Activated CD8-positive, alpha-beta T cell treated with anti-CD3 and anti-CD28 coated beads for 36 hours (primary cell): Measurements from ENCODE around the gene ACSL1. TPM values are rescaled to one million over a fixed set of nuclear protein-coding genes. Genes with fewer than 3 reads are reported as not detected.
A peak's percentile ranks its signal among the peaks of the same experiment; 100 is the strongest.

ENCODE experiments used
- ATAC-seq: fragments of 200-7000 bp; cut with Tn5 transposase; one replicate; pipeline ENCODE4 v1.10.0; 2021; ENCODE audit warnings: mild to moderate bottlenecking, moderate library complexity
- CTCF ChIA-PET: fragments of 350-600 bp; sonication (Branson Sonifier 250); formaldehyde crosslinking; loops from one replicate; lab custom pipeline; 2021; ENCODE audit warnings: antibody characterized with exemption; lab: Charles Lee
- POLR2A ChIA-PET: fragments of 350-600 bp; sonication (Branson Sonifier 250); formaldehyde crosslinking; loops from one replicate; lab custom pipeline; 2021; ENCODE audit warnings: antibody characterized with exemption; lab: Charles Lee
- DNase-seq: peaks from one replicate; pipeline ENCODE4 v3.0.0-alpha.2; 2020
- H3K27ac Mint-ChIP-seq: one replicate; pipeline ENCODE4 v1.8.0; 2021; ENCODE audit warnings: mild to moderate bottlenecking, mixed read lengths
- H3K27me3 Mint-ChIP-seq: one replicate; pipeline ENCODE4 v1.8.0; 2021; ENCODE audit warnings: mixed read lengths
- H3K36me3 Mint-ChIP-seq: one replicate; pipeline ENCODE4 v1.8.0; 2021; ENCODE audit warnings: low read depth, mixed read lengths
- H3K4me1 Mint-ChIP-seq: one replicate; pipeline ENCODE4 v1.8.0; 2021; ENCODE audit warnings: low read depth, mixed read lengths
- H3K4me3 Mint-ChIP-seq: one replicate; pipeline ENCODE4 v1.8.0; 2021; ENCODE audit warnings: mild to moderate bottlenecking, moderate library complexity, mixed read lengths
- H3K9me3 Mint-ChIP-seq: one replicate; pipeline ENCODE4 v1.8.0; 2021; ENCODE audit warnings: mixed read lengths
- intact Hi-C: fragments of 100-400 bp; cut with micrococcal nuclease; formaldehyde crosslinking; loops from one replicate; pipeline ENCODE4 v1.10.0; 2022
- total RNA-seq, 2 experiments: library from RNA; stranded (reverse); gene quantifications; one replicate each; pipeline ENCODE4 v1.2.3, GENCODE V29; 2021
- TF ChIP-seq, protein P1 (sequence below): fragments of 200-600 bp; IDR thresholded peaks from one replicate; pipeline ENCODE4 v1.8.0; 2022; ENCODE audit warnings: antibody characterized with exemption, mild to moderate bottlenecking

ACSL1 gene
- total RNA-seq, 2 experiments from 2014 or later: 12.8 to 13.1 TPM

DNA sequence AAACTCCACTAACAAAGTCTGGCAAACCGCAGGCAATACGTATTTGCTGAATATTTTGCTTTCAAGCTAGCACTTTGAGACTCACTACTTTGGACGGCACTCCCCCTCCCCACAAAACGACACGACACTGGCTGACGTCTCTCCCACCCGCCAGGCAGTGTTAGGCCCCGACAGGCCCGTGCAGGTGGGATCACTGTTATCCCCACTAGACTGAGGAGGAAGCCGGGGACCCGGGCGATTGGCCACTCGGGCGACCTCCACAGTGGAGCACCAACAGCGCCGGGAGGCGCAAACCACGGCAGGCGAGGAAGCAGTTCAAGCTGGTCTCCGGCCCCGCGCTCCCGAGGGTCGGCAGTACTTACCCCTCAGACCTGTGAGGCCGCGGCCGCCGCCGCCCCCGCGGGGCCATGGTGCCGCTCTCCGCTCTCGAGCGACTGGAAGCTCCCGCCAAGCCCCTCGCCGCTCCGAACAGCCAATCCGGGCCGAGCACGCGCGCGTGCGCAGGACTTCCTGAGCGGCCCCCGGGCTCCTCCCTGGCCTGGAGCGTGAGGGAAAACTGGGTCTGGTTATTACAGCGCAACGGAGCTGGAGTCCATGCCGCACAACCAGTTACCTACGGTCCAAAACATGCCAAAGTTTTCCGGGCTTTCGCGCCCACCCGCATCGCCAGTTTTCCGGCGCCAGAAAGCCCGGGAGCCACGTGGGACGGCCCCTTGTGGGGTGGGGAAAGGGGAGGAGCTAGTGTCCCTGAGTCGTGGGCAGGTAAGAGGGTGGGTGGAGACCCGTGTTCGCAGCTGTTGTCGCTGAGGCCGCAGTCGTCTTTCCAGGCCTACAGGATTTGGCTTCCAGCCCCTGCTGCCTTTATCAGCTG, 91.9 kb downstream of the ACSL1 start, which contains the start of gene CENPU:
Gene CENPU (minus strand): TSS at position 443 of the 871 bp plus-strand sequence. CDS start 34 bp downstream, at position 409.
- H3K36me3 Mint-ChIP-seq: peaks cover 30% of the 10 kb centered on the region
- peak; percentile 96 for DNase-seq
- ATAC-seq: peak; percentile 97

DNA sequence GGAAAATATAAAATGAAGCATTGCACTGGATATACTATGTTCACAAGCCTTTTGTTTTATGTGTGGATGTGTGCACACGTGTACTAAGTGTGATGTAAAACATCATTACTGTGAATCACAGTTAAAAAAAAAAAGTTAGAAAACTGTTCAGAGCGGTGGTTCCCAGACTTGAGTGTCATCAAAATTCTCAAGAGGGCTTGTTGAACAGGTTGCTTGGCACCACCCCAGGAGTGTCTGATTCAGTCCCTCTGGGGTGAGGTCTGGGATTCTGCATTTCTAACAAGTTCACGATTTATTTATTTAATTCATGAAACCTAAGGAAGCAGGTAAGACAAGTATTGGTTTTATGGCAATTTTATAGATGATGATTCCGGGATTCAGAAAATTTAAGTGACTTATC, 93.6 kb downstream of the ACSL1 start:
- Mint-ChIP-seq H3K4me3 (peak overlapping the region; percentile 89), H3K9me3 (no peaks in the 10 kb centered on the region), H3K27ac (peak overlapping the region; percentile 24), H3K4me1 (peaks cover 21% of the 10 kb centered on the region), H3K36me3 (peaks cover 44% of the 10 kb centered on the region), H3K27me3 (no peaks in the 10 kb centered on the region)
- intact Hi-C loops: loop anchor here (5.0 to 10.0 kb wide), 2 partner anchors 85 to 447 kb away; partner anchors contain the start of genes CASP3 and PRIMPOL
- ChIA-PET CTCF (no interaction called here), POLR2A (interaction anchor here (1.2 to 2.9 kb wide), 6 partner anchors 8 to 468 kb away, joined by 3 to 34 read pairs (median 10); partner anchors contain the start of genes CASP3 and PRIMPOL)
- TF ChIP-seq, protein P1, sequence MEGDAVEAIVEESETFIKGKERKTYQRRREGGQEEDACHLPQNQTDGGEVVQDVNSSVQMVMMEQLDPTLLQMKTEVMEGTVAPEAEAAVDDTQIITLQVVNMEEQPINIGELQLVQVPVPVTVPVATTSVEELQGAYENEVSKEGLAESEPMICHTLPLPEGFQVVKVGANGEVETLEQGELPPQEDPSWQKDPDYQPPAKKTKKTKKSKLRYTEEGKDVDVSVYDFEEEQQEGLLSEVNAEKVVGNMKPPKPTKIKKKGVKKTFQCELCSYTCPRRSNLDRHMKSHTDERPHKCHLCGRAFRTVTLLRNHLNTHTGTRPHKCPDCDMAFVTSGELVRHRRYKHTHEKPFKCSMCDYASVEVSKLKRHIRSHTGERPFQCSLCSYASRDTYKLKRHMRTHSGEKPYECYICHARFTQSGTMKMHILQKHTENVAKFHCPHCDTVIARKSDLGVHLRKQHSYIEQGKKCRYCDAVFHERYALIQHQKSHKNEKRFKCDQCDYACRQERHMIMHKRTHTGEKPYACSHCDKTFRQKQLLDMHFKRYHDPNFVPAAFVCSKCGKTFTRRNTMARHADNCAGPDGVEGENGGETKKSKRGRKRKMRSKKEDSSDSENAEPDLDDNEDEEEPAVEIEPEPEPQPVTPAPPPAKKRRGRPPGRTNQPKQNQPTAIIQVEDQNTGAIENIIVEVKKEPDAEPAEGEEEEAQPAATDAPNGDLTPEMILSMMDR: no peak
- ATAC-seq (no peak), DNase-seq (no peak)

More for the DNA sequence above, 91.9 kb downstream of the ACSL1 start, which contains the start of gene CENPU:
- Mint-ChIP-seq H3K4me1 (peaks cover 21% of the 10 kb centered on the region), H3K27me3 (no peaks in the 10 kb centered on the region), H3K27ac (peak within 1 kb of the TSS; percentile 86), H3K9me3 (no peaks in the 10 kb centered on the region), H3K4me3 (peak within 1 kb of the TSS; percentile 89)
- intact Hi-C loops: loop anchor here (5.0 to 10.0 kb wide), 2 partner anchors 87 to 449 kb away; partner anchors contain the start of genes CASP3 and PRIMPOL
- ChIA-PET POLR2A (interaction anchor here (0.5 to 3.2 kb wide), 36 partner anchors 9 to 493 kb away, joined by 3 to 34 read pairs (median 4); partner anchors contain the start of genes ACSL1, CASP3, IRF2 and PRIMPOL), CTCF (interaction anchor here (0.7 to 4.2 kb wide), 7 partner anchors 8 to 469 kb away, joined by 3 to 26 read pairs (median 3); no protein-coding TSS in a partner anchor)
- TF ChIP-seq, protein P1: no peak

GRCh38 chr4:184731056-184731455, 94.7 kb downstream of the ACSL1 start:
- no peaks in the 10 kb centered on the region for H3K9me3 Mint-ChIP-seq
- POLR2A ChIA-PET: interaction anchor here (0.6 to 1.3 kb wide), 3 partner anchors 24 to 90 kb away, joined by 3 read pairs; no protein-coding TSS in a partner anchor
- TF ChIP-seq, protein P1: no peak
- DNase-seq (no peak), ATAC-seq (no peak)
- CTCF ChIA-PET: interaction anchor here (0.6 to 1.0 kb wide), 3 partner anchors 40 to 494 kb away, joined by 3 read pairs; no protein-coding TSS in a partner anchor
- intact Hi-C loops: loop anchor here (5.0 to 10.0 kb wide), 2 partner anchors 84 to 446 kb away; partner anchors contain the start of genes CASP3 and PRIMPOL
- H3K36me3 Mint-ChIP-seq: peaks cover 51% of the 10 kb centered on the region
- peaks cover 21% of the 10 kb centered on the region for H3K4me1 Mint-ChIP-seq
- no peak overlapping the region for H3K4me3 Mint-ChIP-seq
- no peaks in the 10 kb centered on the region for H3K27me3 Mint-ChIP-seq
- no peak overlapping the region for H3K27ac Mint-ChIP-seq

DNA sequence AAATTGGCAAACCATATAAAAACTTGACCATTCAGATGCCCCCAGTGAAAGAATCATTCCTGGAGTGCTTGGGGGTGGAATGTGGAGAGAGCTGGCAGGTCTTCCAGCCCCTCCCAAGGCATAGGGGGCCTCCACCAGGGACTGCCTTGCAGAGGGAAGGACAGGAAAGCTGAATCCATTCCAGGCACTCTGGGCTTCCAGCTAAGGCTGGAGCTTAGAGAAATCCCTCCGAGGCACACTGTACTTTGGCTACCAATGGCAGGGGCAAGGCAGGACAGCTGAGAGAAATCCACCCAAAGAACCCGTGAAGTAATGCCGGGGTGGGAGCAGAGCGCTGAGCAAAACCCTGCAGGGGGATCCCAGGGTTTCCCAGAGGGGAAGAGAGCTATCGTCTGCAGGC, 95.8 kb downstream of the ACSL1 start:
- Mint-ChIP-seq H3K36me3 (peaks cover 54% of the 10 kb centered on the region), H3K27me3 (no peaks in the 10 kb centered on the region), H3K9me3 (no peaks in the 10 kb centered on the region), H3K27ac (no peak overlapping the region), H3K4me1 (peaks cover 21% of the 10 kb centered on the region), H3K4me3 (no peak overlapping the region)
- ATAC-seq (no peak), DNase-seq (no peak)
- ChIA-PET CTCF (no interaction called here), POLR2A (interaction anchor here (0.7 to 1.3 kb wide), 4 partner anchors 23 to 104 kb away, joined by 3 to 4 read pairs (median 3); no protein-coding TSS in a partner anchor)
- TF ChIP-seq, protein P1: no peak
- intact Hi-C loops: loop anchor here (5.0 to 10.0 kb wide), 2 partner anchors 83 to 445 kb away; partner anchors contain the start of genes CASP3 and PRIMPOL
